Inferior parietal cortex (tissue), 1 donor: ENCODE data around the gene SH3D21.

Experiments
- DNase-seq: peaks from one replicate; pipeline ENCODE4 v3.0.0-alpha.2; 2016; ENCODE audit errors: extremely low spot score

The SH3D21 gene

GRCh38 chr1:36329817-36330216, 23.6 kb downstream of the SH3D21 start:
- no peak for DNase-seq

GRCh38 chr1:36330940-36331339, 24.8 kb downstream of the SH3D21 start:
- DNase-seq, result no peak

GRCh38 chr1:36337830-36338229, 31.7 kb downstream of the SH3D21 start:
- no peak for DNase-seq

GRCh38 chr1:36339215-36339614, 33.0 kb downstream of the SH3D21 start:
- no peak for DNase-seq

- no peak for DNase-seq
These were observed 33.4 kb downstream of the SH3D21 start for GRCh38 chr1:36339615-36340014.

GRCh38 chr1:36341626-36342320, 35.6 kb downstream of the SH3D21 start:
- no peak for DNase-seq

- no peak for DNase-seq
These were observed 36.4 kb downstream of the SH3D21 start for GRCh38 chr1:36342426-36343185.

GRCh38 chr1:36343651-36344394, 37.7 kb downstream of the SH3D21 start:
- DNase-seq, result no peak

- no peak for DNase-seq
These were observed 38.2 kb downstream of the SH3D21 start for GRCh38 chr1:36344395-36344680.

GRCh38 chr1:36345353-36345752, 39.2 kb downstream of the SH3D21 start:
- DNase-seq, result no peak

GRCh38 chr1:36346741-36347370, 40.7 kb downstream of the SH3D21 start:
- no peak for DNase-seq

- DNase-seq, result no peak
These were observed 43.1 kb downstream of the SH3D21 start for GRCh38 chr1:36349241-36349671.

- no peak for DNase-seq
These were observed 43.7 kb downstream of the SH3D21 start for GRCh38 chr1:36349839-36350238.

GRCh38 chr1:36350659-36351226, 44.6 kb downstream of the SH3D21 start:
- DNase-seq, result no peak

GRCh38 chr1:36351227-36351977, 45.2 kb downstream of the SH3D21 start:
- DNase-seq, result no peak

GRCh38 chr1:36352125-36352909, 46.1 kb downstream of the SH3D21 start:
- no peak for DNase-seq

- no peak for DNase-seq
These were observed 47.0 kb downstream of the SH3D21 start for GRCh38 chr1:36352910-36353878.

- no peak for DNase-seq
These were observed 48.3 kb downstream of the SH3D21 start for GRCh38 chr1:36354486-36354885.

- DNase-seq, result no peak
These were observed 49.6 kb downstream of the SH3D21 start for GRCh38 chr1:36355811-36356210.
